Head of caudate nucleus (tissue), 42 donors: ENCODE data around the gene ST6GALNAC6.

Experiments used
- DNase-seq, 42 donors: peaks; one replicate each; pipeline versions ENCODE4 v3.0.0 to v3.0.0-alpha.2; 2020 to 2021; ENCODE audit warnings: mixed read lengths in 7 of 42
- intact Hi-C: fragments of 100-400 bp; cut with DNase I; formaldehyde crosslinking; loops from one replicate; pipeline ENCODE4 v1.15.0; 2022

The ST6GALNAC6 gene

DNA sequence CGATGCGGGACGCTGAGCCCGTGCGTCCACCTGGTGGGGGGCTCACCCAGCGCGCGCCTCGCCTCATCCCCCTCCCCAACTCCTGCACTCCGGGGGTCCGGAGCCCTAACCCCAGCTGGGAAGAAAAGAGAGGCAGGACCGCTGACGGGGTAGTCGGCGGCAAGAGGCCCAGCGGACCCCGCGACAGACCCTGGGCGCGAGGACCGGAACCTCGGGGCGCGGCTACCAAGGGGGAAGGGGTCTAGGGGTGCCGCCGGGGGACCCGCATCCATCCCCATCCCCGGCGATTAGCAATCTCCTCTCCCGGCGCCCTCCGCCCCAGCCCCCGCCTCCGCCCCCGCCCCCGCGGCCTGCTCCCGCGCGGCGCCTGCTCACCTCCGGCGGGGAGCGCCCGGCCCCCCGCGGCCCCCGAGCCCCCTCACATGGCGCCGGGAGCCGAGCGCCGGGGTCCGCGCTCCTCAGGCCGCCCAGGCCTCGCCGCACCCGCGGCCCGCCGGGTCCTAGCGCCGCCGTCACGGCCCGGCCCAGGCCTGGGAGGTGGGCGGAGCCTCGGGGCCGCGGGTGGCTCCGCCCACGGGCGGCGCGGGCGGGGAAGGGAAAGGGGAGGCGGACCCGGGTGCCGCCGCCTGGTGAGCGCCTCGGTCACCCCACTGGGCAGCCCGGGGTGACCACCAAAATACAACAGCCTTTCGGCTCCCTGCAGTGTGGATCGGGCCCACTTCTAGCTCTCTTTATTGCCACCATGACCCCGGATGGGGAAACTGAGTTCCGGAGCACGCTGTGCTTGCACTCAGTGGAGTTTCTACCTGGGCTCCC lies at the start of gene ST6GALNAC6:
Gene ST6GALNAC6 (minus strand): TSS at position 476 of the 816 bp plus-strand sequence. CDS start 1,622 bp downstream, outside the sequence.
- peak in 39 of 42 donors; percentile 58 to 89 (median 79) for DNase-seq
- intact Hi-C loops, result no loop called here

- peak in 2 of 42 donors; percentile 11 to 47 for DNase-seq
- intact Hi-C loops, result loop anchor here (5.0 to 10.0 kb wide), 3 partner anchors 34 to 167 kb away; partner anchors contain the start of genes EEIG1, NAIF1 and SLC25A25
Measured at GRCh38 chr9:127947841-127948710, 48.7 kb upstream of the ST6GALNAC6 start.

DNA sequence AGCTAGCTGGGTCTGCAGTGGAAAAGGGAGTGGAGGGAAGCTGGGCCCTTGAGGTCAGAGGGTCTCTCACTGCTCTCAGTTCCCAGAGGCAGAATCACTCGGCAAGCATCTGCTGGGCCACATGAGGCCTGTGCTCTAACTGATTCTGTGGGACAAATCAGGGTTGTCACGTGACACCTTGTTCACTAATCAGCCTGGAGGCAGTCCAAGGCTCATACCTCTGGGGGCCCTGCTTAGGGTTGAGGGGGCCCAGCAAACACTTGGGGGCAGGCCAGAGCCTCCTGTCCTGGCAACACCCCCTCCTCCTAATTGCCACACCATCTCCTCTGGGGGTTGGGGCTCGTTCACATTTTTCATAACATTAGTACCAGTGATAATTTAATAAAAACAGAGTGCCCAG lies 47.3 kb upstream of the ST6GALNAC6 start:
- peak in 1 of 42 donors; percentile 54 for DNase-seq
- intact Hi-C loops, result loop anchor here (5.0 to 10.0 kb wide), 3 partner anchors 36 to 168 kb away; partner anchors contain the start of genes EEIG1, NAIF1 and SLC25A25

DNA sequence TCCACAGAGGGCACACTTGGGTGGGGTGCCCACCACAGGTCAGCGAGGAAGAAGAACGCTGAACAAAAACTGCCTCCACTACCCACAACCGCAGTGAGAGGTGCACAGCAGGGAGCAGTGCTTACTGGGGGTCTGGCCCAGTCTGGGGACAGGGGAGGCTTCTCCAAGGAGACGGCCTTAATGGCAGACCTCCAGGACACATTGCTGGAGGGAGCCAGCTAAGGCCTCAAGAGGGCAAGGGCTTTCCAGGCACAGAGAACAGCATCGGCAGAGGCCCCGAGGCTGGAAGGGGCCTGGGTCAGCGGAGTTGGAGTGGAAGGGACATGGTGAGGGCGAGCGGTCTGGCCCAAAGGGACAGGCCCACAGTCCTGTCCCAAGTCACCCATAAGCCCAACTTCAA lies 46.5 kb upstream of the ST6GALNAC6 start:
- intact Hi-C loops, result loop anchor here (5.0 to 10.0 kb wide), 3 partner anchors 36 to 169 kb away; partner anchors contain the start of genes EEIG1, NAIF1 and SLC25A25

DNA sequence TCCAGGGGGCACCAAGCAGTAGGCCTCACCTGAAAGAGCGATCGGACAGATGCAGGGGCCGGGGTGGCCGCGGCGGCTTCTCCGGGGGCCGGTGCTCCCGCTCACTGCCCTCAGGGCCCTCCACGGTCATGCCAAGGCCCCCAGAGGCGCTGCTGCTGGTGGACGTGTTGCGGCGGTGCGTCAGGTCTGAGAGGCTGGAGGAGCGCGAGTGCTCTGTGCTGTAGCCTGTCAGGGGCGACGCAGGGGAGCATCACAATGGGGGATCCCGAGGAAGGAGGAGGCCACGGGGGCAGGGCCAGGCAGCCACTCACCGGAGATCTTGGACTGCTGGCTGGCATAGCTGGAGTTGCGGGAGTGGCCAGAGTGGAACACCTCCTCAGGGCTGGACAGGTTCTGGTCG lies 45.9 kb upstream of the ST6GALNAC6 start:
- intact Hi-C loops, result loop anchor here (5.0 to 10.0 kb wide), 3 partner anchors 37 to 169 kb away; partner anchors contain the start of genes EEIG1, NAIF1 and SLC25A25
- no peak for DNase-seq

More for the DNA sequence above, 46.5 kb upstream of the ST6GALNAC6 start:
- peak in 2 of 42 donors; percentile 34 to 51 for DNase-seq

DNA sequence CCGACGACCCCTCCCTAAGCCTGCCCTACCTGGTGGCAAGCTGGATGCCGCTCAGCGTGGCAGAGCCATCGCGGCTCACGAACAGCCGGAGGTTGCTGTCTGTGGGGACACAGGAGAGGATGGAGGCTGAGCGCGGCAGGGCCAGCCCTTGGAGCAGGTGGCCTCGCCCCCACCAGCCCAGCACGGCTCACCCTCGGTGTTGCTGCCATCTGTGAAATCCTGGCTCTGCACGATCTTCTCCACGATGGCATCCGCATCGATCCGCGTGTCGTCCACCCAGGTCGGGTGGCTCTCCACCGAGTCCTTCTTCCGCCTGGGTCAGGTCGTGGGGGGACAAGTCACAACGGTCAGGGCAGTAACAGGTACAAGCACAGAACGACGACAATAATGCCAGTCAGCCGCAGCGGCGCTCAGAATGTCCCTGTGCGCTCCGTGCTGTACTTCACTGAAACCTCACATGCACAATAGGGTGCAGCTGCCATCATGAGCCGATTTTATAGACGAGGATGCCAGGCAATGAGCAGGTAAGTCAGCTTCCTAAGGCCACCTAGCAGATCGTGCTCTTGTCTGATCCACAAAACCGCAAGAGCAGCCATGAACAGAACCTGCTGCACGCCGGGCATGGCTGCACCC lies 45.3 kb upstream of the ST6GALNAC6 start:
- DNase-seq, result no peak
- intact Hi-C loops, result loop anchor here (5.0 to 10.0 kb wide), 3 partner anchors 38 to 170 kb away; partner anchors contain the start of genes EEIG1, NAIF1 and SLC25A25

GRCh38 chr9:127943731-127944144 lies 44.3 kb upstream of the ST6GALNAC6 start:
- peak; percentile 85 to 97 (median 92) for DNase-seq
- intact Hi-C loops, result loop anchor here (2.0 to 10.0 kb wide), 3 partner anchors 91 to 171 kb away; partner anchors contain the start of genes NAIF1 and SLC25A25

- intact Hi-C loops, result loop anchor here (2.0 to 10.0 kb wide), 3 partner anchors 92 to 172 kb away; partner anchors contain the start of genes NAIF1 and SLC25A25
- peak in 1 of 42 donors; percentile 46 for DNase-seq
Measured at GRCh38 chr9:127943011-127943662, 43.7 kb upstream of the ST6GALNAC6 start.

DNA sequence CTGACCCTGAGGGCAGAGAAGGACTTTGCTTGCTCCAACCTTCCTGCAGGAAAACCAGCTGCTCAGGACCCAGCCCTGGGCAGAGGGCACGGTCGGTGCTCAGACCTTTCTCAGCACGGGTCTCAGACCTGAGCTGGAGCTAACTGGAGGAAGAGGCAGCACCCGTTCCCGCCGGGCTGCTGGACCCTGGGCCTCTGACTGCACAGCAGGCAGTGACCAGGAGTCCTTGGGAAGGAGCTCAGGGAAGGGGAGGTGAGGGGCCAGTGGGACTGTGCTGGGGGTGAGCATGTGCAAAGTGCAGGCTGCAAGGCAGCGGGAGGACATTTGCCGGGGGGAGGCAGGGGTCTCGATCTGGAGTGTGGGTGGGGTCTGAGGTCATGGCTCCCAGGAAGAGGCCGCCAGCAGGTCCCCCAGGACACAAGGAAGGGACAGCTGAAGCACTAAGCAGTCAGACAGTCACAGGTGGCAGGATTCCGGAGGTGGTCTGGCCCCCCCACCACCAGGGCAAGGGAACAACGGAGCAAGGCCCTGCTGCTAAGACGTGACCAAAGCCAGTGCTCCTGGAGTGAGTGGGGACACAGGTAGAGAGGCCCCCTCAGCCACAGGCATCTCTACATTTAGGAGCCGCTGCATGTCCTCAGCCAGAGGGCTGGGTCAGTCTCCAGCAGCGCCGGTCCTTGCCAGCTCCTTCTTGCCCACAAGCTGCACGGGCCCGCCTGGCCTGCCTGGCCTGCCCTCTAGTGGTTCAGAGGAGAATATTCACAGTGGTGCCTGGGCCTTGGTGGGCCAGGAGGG lies 43.0 kb upstream of the ST6GALNAC6 start:
- intact Hi-C loops, result loop anchor here (2.0 to 10.0 kb wide), 3 partner anchors 92 to 172 kb away; partner anchors contain the start of genes NAIF1 and SLC25A25
- peak; percentile 56 to 86 (median 75) for DNase-seq

- peak in 2 of 42 donors; percentile 45 to 48 for DNase-seq
- intact Hi-C loops, result loop anchor here (2.0 to 10.0 kb wide), 3 partner anchors 93 to 173 kb away; partner anchors contain the start of genes NAIF1 and SLC25A25
Measured at GRCh38 chr9:127941961-127942215, 42.5 kb upstream of the ST6GALNAC6 start.

DNA sequence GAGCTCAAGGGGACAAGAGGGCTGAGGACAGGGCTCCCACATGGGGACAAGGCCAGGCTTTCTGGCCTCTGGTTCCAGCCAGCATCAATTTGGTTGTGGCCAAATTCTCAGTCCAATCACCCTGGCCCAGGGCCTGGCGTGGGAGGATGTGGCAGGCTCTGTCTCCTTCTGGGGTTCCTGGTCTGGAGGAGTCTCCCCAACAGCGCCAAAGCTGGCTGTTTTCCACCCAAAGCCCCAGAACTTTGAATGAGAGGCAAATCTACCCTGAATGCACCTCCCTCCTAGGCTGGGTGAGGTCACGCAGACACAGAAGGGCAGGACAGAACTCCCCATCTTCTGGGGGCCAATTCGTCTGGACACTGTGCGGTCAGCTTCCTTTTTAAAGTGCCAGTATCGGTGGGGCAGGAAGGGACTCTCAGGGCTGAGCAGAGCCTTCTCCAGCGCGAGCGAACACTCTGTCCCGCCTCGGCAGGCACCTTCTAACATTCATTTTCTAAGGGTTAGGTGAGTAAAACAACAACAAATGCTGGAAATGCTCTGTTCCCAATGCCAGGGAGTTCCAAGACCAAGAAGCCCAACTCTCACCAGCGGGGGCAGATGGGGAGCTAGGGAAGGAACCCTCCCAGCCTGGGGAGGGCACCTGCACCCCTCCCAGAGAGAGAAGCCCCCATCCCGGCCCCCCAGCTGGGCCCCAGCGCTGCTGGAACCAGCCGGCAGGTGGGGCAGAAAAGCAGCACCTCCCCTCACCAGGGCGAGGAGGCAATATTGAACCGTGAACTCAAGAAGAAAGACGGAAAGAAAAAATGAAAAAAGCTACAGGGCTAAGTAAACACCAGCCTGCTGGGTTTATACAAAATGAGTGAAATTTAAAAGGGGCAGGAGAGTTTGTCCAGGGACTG lies 41.9 kb upstream of the ST6GALNAC6 start:
- DNase-seq, result no peak
- intact Hi-C loops, result loop anchor here (10.0 kb wide), 2 partner anchors 123 to 173 kb away; partner anchors contain the start of genes NAIF1 and SLC25A25

DNA sequence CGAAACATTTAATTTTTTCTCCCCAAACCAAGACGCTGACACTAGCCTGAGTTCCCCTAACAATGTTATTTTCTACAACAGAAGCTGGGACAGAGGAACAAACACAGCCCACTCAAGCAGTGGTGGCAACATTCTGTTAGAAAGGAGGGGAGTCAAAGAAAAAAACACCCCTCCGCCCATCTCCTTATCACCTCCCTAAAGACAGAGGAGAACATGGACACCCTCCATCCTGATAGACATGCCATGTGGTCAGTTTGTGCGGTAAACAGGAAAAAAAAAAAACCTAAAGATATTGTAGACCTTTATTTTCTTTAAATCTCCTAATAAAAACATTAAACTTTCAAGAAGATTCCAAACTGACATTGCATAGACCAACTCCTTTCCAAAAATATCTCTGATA lies 41.2 kb upstream of the ST6GALNAC6 start:
- intact Hi-C loops, result loop anchor here (10.0 kb wide), 2 partner anchors 124 to 174 kb away; partner anchors contain the start of genes NAIF1 and SLC25A25

DNA sequence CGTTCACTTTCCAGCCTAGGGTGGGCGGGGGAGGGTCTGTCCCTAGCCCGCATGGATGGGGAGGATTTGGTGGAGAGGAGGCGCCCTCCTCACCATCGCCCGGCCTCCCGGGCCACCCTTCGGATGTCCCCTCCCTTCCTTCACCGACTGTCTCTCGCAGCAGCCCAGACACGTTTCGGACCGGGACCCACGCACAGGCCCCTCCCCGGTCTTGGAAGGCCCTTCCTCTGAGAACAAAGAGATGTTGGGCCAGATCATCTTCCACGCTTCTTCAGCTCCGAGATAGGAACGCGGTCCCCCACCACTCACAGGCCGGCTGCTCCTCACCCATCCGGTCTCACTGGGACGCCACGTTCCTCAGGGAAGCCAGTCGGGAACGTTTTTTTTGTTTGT lies 38.9 kb upstream of the ST6GALNAC6 start:
- peak in 4 of 42 donors; percentile 20 to 60 (median 33) for DNase-seq
- intact Hi-C loops, result no loop called here

More for the DNA sequence above, 41.2 kb upstream of the ST6GALNAC6 start:
- DNase-seq, result no peak

DNA sequence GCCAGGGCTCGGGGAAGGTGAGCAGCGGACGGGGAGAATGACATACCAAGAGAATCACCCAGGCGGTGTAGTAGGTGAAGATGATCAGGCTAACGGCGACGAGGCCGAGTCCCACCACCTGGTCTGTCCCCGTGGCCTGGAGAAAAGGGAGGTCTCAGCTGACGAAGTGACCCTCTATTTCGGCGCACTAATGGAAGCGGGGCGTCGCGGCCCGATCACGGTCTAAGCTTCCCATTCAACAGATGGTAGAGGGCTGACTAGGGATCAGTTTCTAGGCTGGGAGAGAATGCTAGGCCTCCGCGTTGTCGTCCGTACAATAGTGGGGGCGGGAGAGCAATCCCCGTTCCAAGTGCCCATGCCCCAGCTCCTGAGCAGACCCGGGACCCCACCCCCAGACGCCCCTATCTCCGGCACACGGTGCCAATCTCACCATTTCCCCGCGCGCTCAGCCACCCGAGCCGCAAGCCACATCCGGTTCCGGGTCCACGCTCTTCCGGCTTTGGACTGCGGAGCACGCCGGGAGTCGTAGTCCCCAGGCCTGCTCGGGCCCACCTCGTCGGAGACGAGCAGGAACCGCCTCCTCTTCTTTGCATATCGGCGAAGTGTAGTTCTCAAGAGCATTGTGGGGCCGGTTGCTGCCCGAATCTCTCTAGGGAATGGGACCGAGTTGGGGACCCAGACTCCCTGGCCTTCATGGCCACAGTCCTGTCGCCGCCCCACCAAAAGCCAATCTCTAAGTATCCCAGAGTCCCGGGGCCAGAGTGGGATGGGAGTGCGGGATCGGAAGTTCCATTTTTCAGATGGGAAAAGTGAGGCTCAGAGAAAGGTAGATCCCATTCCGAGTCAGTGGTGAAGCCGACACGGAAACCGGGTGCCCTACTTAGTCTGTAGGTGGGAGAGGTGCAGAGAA lies 38.2 kb upstream of the ST6GALNAC6 start, which contains the start of gene DPM2:
Gene DPM2 (minus strand): TSS at position 467 of the 910 bp plus-strand sequence. CDS start 34 bp downstream, at position 433.
- DNase-seq, result peak; percentile 52 to 93 (median 85)
- intact Hi-C loops, result no loop called here

DNA sequence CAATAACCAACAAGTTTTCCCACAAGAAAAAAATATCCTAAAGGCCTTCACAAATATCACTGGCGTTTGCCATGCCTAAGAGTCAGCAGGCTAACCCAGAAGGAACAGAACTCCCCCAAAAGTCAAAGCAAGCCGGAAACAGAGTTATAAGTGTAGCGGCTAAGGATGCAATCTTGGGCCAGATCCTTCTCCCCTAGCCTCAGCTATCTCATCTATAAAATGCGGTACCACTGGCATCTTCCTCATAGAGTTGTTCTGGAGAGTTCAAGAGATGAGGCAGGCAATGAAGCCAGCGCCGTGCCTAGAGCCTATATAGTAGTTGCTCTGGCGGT lies 37.6 kb upstream of the ST6GALNAC6 start:
- intact Hi-C loops, result no loop called here

More for the DNA sequence above, 37.6 kb upstream of the ST6GALNAC6 start:
- no peak for DNase-seq
